ENCODE data around the gene IGF2.

GRCh38 chr11:2133241-2134021 is 5.8 kb downstream of the IGF2 start:
- TF ChIP-seq POLR2A (IDR thresholded peaks at IDR 0.05; ENCODE audit: low read depth, low read length) (no peak), POLR2AphosphoS5 (IDR thresholded peaks at IDR 0.05; ENCODE audit: low read depth, low read length) (no peak), TAF1 (IDR thresholded peaks at IDR 0.05; ENCODE audit: borderline replicate concordance, low read depth, low read length) (no peak)

Data from GM12892 (cell line).